COLO668 (cell line): Measurements from ENCODE around the gene SPACA4.

ENCODE experiments used
- DNase-seq: peaks from one replicate; lab custom pipeline; 2025; ENCODE audit not compliant: unreplicated experiment; lab: John Stamatoyannopoulos, UW

The SPACA4 gene

GRCh38 chr19:48633148-48634035 is 26.9 kb downstream of the SPACA4 start:
- DNase-seq = no peak

DNA sequence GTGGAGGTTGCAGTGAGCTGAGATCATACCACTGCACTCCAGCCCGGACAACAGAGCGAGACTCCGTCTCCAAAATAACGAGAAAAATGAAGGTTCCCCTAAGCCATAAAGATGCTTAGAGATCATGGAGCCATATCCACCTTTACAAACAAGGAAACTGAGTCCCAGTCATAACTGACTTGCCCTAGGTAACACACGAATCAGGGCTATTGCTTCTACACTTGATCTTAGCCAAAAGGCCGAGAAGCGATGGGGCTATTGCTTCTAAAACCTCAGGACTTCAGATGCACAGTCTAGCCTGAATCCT is 27.4 kb downstream of the SPACA4 start:
- no peak for DNase-seq

DNA sequence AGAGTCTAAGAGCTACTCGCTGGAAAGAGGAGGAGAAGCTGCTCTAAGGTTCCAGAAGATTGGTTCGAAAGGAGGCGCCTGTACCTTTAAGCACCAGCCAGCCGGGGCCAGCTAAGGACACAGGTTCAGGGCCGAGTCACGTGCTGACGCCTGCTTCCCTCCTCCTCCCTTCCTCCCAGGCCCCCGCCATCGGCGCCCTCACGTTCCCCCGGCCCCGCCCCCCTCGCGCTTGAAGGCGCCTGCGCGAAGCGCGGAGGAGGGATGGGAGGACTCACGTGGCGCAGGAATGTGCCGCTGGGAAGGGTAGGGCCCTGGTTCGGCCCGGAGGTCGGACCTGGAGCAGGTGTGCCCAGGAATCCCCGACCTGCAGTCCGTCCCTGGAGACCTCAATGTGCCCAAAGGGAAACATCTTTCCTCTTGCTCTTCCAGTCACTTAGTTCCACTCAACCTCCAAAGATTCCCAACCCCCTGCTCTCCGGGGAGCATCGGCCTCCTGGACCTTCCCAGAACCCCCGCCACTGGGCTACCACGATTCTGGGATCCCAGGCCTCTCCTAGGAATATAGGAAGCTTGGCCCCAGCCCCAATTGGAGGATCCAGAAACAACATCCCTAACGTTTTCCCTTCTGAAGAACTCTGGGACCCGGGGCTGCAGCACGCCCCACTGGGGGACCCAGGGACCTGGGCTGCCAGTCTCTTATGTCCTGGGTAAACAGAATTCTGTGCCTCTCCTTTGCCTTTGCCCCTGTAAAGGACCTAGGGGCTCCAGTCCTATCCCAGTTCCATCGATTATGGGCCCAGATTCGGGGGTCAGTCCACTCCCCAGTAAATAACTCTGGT is 28.1 kb downstream of the SPACA4 start:
- DNase-seq = peak; percentile 98

DNA sequence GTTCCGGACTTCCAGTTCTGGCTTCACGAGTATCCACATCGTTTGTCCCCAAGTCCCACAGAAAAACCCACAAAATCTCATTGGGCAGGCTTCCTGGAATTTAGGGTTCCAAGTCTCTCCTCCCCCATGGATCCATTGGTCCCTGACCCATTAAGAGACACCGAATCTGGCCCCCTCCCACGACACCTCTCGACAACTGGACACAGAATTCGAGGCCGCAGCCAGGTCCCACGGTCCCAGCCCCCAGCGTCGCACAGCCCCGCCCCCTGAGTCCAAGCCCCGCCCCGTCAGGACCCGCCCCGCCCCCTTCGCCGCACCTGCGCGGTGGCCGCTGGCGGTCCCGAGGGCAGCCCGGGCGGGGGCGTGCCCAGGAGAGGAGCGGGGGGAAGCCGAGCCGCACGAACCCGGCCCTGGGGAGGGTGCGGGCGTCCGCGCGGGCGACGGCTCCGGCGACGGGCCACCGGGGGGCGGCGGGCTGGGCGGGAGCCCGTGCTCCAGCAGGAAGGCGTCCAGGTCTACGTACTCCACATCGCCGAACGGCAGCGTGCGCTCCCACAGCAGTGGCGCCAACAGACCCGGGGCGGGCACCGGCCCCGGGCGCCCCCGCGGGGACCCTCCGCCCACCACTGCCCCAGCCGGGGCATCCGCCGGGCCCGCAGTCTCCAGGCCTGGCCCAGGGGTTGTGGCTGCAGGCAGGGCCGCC is 28.9 kb downstream of the SPACA4 start:
- peak; percentile 83 for DNase-seq

DNA sequence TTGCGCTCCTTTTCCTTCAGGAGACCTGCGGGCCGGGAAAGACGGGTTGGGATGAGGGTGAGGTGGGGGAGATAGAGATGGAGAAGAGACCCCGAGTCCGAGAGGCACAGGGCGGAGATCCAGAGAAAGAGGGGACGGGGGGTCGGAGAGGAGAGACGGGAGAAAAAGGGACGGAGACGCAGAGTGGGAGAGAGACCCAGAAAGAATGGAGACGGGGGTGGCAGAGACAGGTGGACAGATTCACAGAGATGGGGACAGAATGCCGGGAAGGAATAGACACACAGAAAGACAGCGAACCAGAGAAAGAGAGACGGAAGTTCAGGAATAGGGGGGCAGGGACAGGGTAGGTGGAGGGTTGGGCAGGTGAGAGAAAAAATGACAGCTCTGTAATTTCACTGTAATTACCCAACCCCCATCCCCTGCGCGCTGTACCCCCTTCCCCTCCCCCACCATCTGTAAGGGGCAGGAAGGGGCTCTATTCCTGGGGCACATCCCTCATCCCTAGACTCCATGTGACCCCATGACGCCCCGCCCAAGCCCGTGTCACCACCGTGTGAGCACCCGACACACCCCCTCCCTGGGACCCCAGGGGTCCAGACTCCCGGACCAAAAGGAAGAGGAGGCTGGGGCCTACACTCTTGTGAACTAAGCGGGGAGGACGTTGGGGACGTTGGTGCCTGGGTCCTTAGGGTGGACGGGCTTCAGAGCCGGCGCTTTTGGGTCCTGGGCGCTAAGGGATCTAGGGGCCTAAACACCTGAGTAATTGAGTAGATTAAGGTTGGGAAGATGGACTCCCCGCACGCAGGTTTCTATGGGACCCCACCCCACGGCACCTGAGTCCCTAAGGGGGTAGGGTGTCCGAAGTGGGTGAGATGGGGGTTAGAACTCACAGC is 29.7 kb downstream of the SPACA4 start:
- peak; percentile 32 for DNase-seq

DNA sequence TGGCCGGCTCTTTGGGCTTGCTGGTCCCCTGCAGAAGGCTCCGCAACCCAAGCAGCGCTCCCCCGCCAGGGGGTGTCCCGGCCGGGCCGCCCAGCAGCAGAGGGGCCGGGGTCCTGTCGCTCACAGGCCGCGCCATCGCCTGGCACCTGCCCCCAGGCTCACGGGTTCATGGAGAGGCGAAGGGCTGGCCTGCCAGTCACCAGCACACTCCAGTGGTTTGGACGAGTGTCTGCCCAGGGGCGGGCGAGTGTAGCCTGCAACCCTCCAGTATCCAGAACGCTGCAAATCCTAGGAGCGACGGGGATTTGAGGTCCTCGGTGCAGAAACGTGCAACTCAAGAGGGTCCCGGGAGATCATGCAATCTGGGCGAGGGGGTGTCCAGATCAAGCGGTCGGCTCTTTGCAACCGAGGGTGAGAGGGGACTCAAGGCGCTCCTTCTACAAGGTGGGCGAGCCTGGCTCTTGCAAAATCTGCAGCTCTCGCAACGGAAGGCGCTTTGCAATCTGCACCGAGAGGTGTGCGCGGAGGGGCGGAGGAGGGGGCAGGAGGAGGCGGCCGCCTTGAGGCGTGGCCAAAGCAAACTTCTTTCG is 30.4 kb downstream of the SPACA4 start, which contains the start of gene DBP:
DBP (minus strand) TSS at position 521 of the 590 bp plus-strand sequence; CDS start at position 136, 385 bp downstream.
- peak; percentile 57 for DNase-seq

DNA sequence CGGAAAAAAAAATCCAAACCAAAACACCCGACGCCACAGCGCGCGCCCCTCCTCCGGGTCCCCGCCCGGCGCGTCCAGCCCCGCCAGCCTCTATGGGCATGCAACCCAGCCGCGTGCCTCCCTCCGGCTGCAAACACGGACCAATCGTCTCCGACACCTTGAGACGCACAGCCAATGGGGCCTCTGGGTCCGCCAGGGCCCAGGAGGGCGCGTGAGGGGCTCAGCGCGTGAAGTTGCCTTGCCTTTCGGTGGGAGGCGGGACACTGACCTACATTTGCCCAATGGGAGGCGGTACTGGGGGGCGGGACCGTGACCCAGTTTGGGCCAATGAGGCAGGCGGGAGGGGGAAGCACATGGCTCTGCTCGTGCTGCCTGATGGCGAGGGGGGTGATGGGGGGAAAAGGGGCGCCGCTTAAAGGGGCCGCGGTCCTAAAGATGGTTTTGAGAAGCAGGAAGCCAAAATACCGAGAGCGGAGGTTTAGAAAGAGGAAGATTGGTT is 31.0 kb downstream of the SPACA4 start:
- DNase-seq = peak; percentile 94

GRCh38 chr19:48637948-48638830 is 31.6 kb downstream of the SPACA4 start:
- peak; percentile 63 for DNase-seq

DNA sequence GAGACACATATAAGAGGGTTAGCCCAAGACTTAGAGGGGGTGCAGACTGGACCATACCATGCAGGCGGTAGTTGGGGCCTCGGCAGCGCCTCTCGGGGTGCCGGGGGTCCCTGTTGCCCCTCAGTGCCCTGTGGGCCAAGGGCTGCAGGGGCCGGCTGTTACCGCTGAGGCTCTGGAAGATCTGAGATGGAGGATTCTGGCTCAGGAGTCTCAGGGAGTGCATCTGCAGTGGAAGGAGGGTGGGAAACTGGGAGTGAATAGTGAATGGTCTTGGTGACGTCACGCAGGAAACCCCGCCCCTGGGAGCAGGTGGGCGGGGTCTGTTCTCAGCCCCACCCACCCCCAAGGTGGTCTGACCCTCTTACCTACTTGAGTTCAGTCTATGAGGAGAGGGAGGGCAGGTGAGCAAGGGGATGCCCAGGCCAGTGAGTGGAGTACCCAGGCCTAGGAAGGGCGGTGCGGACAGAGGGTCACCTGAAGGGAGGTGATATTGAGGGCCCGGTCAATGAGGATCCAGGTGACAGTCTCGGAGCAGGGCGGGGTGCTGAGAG is 32.4 kb downstream of the SPACA4 start:
- no peak for DNase-seq

DNA sequence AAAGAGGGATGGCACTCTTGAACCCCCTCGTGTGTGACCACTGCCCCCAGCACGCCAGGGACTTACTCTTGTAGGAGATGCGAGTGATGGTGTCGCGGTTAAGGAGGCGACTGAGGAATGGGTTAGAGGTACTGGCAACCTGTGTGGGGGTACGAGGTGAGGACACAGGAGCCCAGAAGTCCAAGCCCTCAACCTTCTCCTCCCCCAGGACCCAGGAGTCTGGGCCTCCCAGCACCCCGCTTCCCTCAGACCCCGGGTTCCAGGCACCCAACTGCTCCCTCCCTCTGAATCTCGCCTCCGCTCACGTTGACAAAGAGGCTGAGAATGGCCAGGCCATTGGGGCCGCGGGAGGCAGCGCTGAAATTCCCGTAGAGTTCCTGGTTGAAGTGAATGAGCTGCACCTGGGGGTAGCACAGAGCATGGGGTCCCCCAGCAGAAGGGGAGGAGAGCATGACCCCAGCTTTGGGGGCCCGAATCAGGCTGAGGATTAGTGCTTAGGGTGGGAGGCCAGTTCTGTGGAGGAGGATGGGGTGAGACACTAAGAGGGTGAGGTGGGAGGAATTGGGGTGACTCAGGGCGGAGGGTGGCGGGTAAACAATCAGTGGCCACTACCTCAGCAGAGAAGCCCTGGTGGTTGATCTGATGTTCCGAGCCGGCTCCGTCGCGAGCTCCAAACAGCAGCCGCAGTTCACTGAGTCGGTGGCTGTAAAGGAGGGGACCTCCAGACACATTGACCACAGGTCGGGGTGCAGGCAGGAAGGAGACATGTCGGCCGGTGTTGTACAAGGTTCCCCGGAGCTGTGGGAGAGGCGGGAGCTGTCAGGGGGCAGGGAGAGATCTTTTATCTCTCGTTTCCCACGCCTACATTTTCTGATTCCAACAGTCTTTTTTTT is 33.2 kb downstream of the SPACA4 start:
- DNase-seq = no peak

DNA sequence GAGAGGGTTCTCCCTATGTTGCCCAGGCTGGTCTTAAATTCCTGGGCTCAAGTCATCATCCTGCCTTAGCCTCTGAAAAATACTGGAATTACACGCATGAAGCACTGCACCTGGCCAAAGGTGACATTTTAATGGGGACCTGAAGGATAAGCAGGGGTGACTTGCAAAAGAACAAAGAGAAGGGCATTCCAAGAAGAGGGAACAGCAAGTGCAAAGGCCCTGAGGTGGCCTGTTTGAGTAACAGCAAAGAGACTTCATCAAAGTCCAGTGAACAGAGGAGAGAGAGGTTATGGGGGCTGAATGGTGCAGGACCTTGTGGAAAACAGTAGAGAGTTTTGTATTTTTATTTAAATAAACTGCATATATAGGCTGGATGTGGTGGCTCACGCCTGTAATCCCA is 35.3 kb downstream of the SPACA4 start:
- no peak for DNase-seq

- no peak for DNase-seq
Observed at GRCh38 chr19:48642862-48643261, 36.3 kb downstream of the SPACA4 start.

DNA sequence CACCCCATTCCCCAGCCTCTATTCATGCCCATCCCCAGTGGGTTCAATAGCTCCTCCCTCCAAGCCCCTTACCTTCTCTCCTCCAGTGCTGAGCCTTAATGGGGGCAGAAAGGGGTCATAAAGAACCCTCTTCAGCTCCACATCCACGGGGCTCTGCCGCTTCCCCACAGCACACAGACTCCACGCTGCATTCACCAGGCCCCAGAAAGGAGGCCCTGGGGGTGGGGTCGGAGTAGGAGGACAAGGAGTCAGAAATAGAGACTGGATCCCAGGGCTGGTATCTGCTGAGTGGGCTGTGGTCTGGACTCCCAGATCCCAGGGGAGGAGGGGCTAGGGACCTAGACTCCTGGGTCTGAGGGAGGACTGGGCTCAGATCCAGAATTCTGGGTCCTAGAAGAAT is 37.8 kb downstream of the SPACA4 start:
- DNase-seq = no peak

GRCh38 chr19:48644839-48645619 is 38.5 kb downstream of the SPACA4 start:
- peak; percentile 62 for DNase-seq

DNA sequence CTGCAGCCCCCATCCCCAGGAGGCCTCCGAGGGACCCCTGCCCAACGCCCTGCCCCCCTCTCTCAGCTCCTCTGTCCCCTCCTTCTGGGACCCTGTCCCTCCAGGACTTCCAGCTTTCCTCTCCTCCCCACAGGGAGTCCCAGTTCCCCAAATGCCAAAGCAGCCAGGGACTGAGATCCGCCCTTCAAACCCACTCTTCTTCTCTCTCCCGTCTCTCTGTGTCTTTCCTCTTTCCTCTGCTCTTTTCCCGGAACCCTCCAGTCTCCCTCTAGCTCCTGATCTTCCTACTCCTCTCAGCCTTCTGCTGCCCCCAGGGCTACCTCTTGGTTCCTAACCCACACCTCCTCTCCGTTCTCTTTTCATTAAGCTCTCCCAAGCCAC is 39.1 kb downstream of the SPACA4 start:
- no peak for DNase-seq

DNA sequence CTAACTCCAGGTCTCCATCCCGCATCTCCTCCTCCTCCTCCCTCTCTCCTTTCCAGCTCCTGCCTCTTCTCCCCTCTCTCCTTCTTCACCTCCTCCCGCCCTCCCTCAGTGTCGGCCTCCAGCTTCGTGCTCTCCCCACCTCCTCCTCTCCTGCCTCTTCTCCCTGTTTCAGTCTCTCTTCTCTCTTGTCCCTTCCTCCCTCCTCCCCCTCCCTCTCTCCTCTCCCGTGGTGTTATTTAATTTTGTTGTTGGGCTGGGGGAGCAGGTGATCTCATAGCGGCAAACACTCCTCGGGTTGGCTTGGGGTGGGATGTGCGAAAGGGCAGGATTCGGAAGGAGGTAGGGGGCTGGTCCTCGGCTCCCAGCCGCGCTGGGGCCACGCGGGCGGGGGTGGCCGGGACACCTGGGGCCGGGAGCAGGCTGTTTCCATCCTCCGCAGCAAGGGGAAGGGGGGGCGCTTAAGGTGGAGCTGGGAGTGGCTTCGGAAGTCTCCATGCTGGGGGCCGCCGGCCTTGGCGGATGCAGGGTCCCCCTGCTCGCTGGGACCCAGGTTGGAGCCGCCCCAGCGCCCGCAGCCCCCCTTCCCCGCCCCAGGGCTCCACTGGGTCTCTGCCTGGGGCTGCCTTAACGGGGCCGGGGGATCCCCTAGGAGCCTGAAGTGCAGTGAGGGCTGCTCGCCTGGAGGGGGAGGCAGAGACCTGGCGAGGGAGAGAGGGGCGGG is 39.6 kb downstream of the SPACA4 start, which contains the start of gene CA11:
CA11 (minus strand) TSS at position 187 of the 721 bp plus-strand sequence. CDS start 555 bp downstream, outside the sequence.
- DNase-seq = peak; percentile 86
